HFFc6 (cell line): ENCODE data around the gene RC3H2. TPM values are rescaled to one million over a fixed set of nuclear protein-coding genes. Genes with fewer than 3 reads are reported as not detected.
"Not testable (repeated sequence)": the region's sequence is repeated elsewhere in the genome, so short reads cannot be mapped to it uniquely, and the experiment has no call there.

Experiments
- DNase-seq: peaks from one replicate; pipeline ENCODE4 v3.0.0-alpha.2; 2018
- H3K27ac Mint-ChIP-seq: 2 replicates; pipeline ENCODE4 v1.8.0; 2020; ENCODE audit warnings: mild to moderate bottlenecking, mixed read lengths
- H3K27me3 Mint-ChIP-seq: 2 replicates; pipeline ENCODE4 v1.8.0; 2021; ENCODE audit warnings: mild to moderate bottlenecking, moderate library complexity, mixed read lengths; ENCODE audit not compliant: insufficient read depth
- H3K36me3 Mint-ChIP-seq: 2 replicates; pipeline ENCODE4 v1.8.0; 2021; ENCODE audit warnings: low read depth, mixed read lengths
- H3K4me1 Mint-ChIP-seq: 2 replicates; pipeline ENCODE4 v1.8.0; 2020; ENCODE audit warnings: low read depth, mixed read lengths
- H3K4me3 Mint-ChIP-seq: 2 replicates; pipeline ENCODE4 v1.8.0; 2020; ENCODE audit warnings: mild to moderate bottlenecking, moderate library complexity, mixed read lengths
- H3K9me3 Mint-ChIP-seq: 2 replicates; pipeline ENCODE4 v1.8.0; 2020; ENCODE audit warnings: mild to moderate bottlenecking, mixed read lengths
- total RNA-seq, 6 experiments: library from RNA; stranded (reverse); fragmentation: NEBNext Ultra II Directional; extraction: Animal tissue kit (Norgen Biotek cat#: 25700); gene quantifications; 2 replicates in 1 of 6; 3 replicates in 5 of 6; pipeline ENCODE4 v1.2.3, GENCODE V29; 2021
- TF ChIP-seq, protein P1 (sequence below): fragments of 200-600 bp; sonication (generic); IDR thresholded peaks from 2 replicates; pipeline ENCODE4 v1.5.0; 2021; ENCODE audit warnings: antibody characterized with exemption, mild to moderate bottlenecking

The RC3H2 gene
- total RNA-seq, 6 experiments from 2014 or later, result 38.8 to 46.1 (median 41.5) TPM

DNA sequence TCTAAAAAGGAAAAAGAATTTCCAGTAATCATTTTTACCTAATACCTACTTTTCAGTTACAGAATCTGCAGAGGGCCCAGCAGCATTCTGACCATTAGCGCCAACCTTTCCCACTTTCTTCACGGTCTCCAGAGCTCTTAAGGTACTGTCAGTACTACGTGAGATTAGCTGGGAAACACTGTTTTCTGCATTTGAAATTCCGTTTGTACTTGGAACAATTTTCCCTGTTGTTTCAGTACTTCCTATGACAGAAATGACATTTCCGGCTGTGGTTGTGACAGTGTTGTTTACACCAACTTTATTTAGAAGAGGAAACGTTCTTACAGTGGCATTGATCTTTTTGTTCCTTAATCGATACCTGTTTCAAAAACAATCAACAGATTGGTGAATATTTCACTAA, 39.9 kb downstream of the RC3H2 start:
- H3K9me3 Mint-ChIP-seq, result no peaks in the 10 kb centered on the region
- TF ChIP-seq, protein P1, sequence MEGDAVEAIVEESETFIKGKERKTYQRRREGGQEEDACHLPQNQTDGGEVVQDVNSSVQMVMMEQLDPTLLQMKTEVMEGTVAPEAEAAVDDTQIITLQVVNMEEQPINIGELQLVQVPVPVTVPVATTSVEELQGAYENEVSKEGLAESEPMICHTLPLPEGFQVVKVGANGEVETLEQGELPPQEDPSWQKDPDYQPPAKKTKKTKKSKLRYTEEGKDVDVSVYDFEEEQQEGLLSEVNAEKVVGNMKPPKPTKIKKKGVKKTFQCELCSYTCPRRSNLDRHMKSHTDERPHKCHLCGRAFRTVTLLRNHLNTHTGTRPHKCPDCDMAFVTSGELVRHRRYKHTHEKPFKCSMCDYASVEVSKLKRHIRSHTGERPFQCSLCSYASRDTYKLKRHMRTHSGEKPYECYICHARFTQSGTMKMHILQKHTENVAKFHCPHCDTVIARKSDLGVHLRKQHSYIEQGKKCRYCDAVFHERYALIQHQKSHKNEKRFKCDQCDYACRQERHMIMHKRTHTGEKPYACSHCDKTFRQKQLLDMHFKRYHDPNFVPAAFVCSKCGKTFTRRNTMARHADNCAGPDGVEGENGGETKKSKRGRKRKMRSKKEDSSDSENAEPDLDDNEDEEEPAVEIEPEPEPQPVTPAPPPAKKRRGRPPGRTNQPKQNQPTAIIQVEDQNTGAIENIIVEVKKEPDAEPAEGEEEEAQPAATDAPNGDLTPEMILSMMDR, result no peak
- H3K27ac Mint-ChIP-seq, result no peak overlapping the region
- H3K4me1 Mint-ChIP-seq, result peaks cover 14% of the 10 kb centered on the region
- DNase-seq, result no peak
- no peak overlapping the region for H3K4me3 Mint-ChIP-seq
- H3K27me3 Mint-ChIP-seq, result no peaks in the 10 kb centered on the region
- H3K36me3 Mint-ChIP-seq, result peaks cover 12% of the 10 kb centered on the region

DNA sequence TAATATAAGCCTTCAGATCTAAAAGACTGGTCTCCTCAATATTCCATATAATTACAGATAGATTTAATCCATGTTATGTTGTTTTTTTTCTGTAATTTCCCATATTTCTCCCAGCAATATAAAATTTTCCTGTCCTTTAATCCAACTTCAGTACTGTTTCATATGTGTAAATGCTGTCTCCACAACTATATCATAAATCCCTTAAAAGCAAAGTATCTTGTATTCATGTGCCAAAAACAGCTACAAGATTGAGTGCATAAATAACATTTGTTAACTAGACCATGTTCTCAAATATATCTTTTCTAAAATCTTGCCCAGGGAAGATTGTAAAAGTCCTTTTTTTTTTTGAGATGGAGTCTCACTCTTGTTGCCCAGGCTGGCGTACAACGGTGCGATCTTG, 41.8 kb downstream of the RC3H2 start:
- TF ChIP-seq, protein P1, result no peak
- peaks cover 19% of the 10 kb centered on the region for H3K4me1 Mint-ChIP-seq
- no peak overlapping the region for H3K27ac Mint-ChIP-seq
- no peak for DNase-seq
- H3K9me3 Mint-ChIP-seq, result no peaks in the 10 kb centered on the region
- H3K27me3 Mint-ChIP-seq, result no peaks in the 10 kb centered on the region
- H3K36me3 Mint-ChIP-seq, result peaks cover 22% of the 10 kb centered on the region
- H3K4me3 Mint-ChIP-seq, result no peak overlapping the region

DNA sequence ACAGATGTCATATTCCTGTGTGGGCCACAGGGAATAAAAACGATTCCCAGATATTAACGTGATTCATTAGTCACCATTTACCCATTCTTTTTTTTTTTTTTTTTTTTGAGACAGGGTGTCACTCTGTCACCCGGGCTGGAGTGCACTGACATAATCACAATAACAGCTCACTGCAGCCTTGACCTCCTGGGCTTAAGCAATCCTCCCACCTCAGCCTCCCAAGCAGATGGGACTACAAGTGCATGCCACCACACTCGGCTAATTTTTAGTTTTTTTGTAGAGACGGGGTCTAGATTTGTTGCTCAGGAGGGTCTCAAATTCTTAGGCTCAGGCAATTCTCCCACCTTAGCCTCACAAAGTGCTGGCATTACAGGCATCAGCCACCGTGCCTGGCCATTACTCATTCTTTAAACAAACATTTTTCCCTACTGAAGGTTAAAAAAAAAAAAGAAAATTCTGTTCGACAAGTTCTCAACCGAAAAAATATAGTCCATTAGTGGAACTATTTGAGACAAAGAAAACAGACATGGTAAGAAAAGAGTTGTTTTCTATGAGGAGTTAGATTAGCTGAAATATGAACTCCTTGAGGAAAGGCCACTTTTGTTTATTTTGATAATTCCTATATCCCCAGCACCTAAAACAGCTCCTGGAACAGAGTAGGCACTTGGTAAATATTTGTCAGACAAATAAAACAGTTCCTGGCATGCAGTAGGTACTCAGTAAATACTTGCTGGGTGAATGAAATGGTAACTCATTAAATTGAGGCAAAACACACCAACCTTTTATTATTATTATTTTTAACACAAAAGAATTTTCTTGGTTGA, 44.6 kb downstream of the RC3H2 start:
- peaks cover 23% of the 10 kb centered on the region for H3K36me3 Mint-ChIP-seq
- DNase-seq, result no peak
- TF ChIP-seq, protein P1, result no peak
- H3K27me3 Mint-ChIP-seq, result no peaks in the 10 kb centered on the region
- no peaks in the 10 kb centered on the region for H3K9me3 Mint-ChIP-seq
- H3K4me1 Mint-ChIP-seq, result peaks cover 19% of the 10 kb centered on the region
- no peak overlapping the region for H3K27ac Mint-ChIP-seq
- H3K4me3 Mint-ChIP-seq, result no peak overlapping the region

DNA sequence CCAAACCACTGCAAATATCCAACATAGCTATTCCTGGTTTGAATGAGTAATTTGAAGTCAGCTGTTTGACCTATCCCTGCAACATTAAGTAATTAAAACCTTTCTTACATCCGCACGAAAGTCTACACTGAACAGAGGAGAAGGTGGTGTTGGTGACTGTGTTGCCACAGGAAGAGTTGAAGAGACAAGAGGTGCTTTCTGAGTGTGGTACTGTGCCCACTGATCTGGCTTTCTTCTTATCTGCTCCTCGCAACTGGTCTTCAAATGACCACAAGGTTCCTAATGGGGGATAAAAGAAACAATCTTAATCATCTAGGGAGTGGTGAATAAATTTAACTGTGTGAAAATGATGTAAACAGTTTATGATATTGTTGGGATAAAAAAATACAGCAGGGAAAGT, 47.3 kb downstream of the RC3H2 start:
- Mint-ChIP-seq H3K4me3 (no peak overlapping the region), H3K36me3 (peaks cover 29% of the 10 kb centered on the region), H3K4me1 (peaks cover 19% of the 10 kb centered on the region), H3K9me3 (no peaks in the 10 kb centered on the region), H3K27me3 (no peaks in the 10 kb centered on the region), H3K27ac (no peak overlapping the region)
- TF ChIP-seq, protein P1, result no peak
- no peak for DNase-seq

DNA sequence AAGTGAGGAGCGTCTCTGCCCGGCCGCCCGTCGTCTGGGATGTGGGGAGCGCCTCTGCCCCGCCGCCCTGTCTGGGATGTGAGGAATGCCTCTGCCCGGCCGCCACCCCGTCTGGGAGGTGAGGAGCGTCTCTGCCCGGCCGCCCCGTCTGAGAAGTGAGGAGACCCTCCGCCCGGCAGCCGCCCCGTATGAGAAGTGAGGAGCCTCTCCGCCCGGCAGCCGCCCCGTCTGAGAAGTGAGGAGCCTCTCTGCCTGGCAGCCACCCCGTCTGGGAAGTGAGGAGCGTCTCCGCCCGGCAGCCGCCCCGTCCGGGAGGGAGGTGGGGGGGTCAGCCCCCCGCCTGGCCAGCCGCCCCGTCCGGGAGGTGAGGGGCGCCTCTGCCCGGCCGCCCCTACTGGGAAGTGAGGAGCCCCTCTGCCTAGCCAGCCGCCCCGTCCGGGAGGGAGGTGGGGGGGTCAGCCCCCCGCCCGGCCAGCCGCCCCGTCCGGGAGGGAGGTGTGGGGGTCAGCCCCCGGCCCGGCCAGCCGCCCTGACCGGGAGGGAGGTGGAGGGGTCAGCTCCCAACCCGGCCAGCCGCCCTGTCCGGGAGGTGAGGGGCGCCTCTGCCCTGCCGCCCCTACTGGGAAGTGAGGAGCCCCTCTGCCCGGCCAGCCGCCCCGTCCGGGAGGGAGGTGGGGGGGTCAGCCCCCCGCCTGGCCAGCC, 52.9 kb downstream of the RC3H2 start:
- H3K9me3 Mint-ChIP-seq, DNase-seq, H3K4me1 Mint-ChIP-seq, H3K4me3 Mint-ChIP-seq, H3K27me3 Mint-ChIP-seq, H3K27ac Mint-ChIP-seq: not testable (repeated sequence)
- H3K36me3 Mint-ChIP-seq, result peaks cover 24% of the 10 kb centered on the region
